HEK293T (cell line): Measurements from ENCODE around the gene WDR82.

Experiments
- CTCF ChIA-PET: fragments of 350-600 bp; formaldehyde crosslinking; extraction: SDS; loops from one replicate; lab custom pipeline; 2021; ENCODE audit warnings: antibody characterized with exemption, inconsistent platforms; lab: Yijun Ruan, JAX
- POLR2A ChIA-PET: fragments of 350-600 bp; formaldehyde crosslinking; extraction: SDS; loops from one replicate; lab custom pipeline; 2020; ENCODE audit warnings: antibody characterized with exemption, inconsistent platforms; lab: Yijun Ruan, JAX
- DNase-seq: peaks from one replicate; pipeline ENCODE4 v3.0.0; 2012; ENCODE audit warnings: mixed read lengths; ENCODE audit errors: extremely low spot score
- ARNT ChIP-seq: fragments of 450-650 bp; IDR thresholded peaks from 2 replicates; pipeline ENCODE4 v1.6.1; 2017; ENCODE audit warnings: mild to moderate bottlenecking
- BHLHE40 ChIP-seq: fragments of 450-650 bp; IDR thresholded peaks from 2 replicates; pipeline ENCODE4 v1.6.1; 2016; ENCODE audit warnings: mild to moderate bottlenecking, moderate library complexity, borderline replicate concordance
- CTBP1 ChIP-seq: fragments of 450-650 bp; IDR thresholded peaks from 2 replicates; pipeline ENCODE4 v1.6.1; 2016; ENCODE audit warnings: borderline replicate concordance
- ELF4 ChIP-seq: fragments of 450-650 bp; IDR thresholded peaks from 2 replicates; pipeline ENCODE4 v1.6.1; 2017; ENCODE audit warnings: antibody characterized with exemption
- FOXA1 ChIP-seq: fragments of 450-650 bp; IDR thresholded peaks from 2 replicates; pipeline ENCODE4 v1.6.1; 2016; ENCODE audit warnings: mild to moderate bottlenecking
- FOXK2 ChIP-seq: fragments of 450-650 bp; IDR thresholded peaks from 2 replicates; pipeline ENCODE4 v1.6.1; 2016; ENCODE audit warnings: mild to moderate bottlenecking
- FOXM1 ChIP-seq: fragments of 450-650 bp; IDR thresholded peaks from 2 replicates; pipeline ENCODE4 v1.6.1; 2017; ENCODE audit warnings: mild to moderate bottlenecking, borderline replicate concordance
- HDGF ChIP-seq: fragments of 450-650 bp; IDR thresholded peaks from 2 replicates; pipeline ENCODE4 v1.6.1; 2017; ENCODE audit warnings: antibody characterized with exemption, borderline replicate concordance
- L3MBTL2 ChIP-seq: fragments of 450-650 bp; conservative IDR thresholded peaks from 2 replicates; pipeline ENCODE4 v1.6.1; 2016; ENCODE audit warnings: mild to moderate bottlenecking
- LEF1 ChIP-seq: fragments of 450-650 bp; IDR thresholded peaks from 2 replicates; pipeline ENCODE4 v1.6.1; 2017; ENCODE audit warnings: mild to moderate bottlenecking, borderline replicate concordance
- NFRKB ChIP-seq: fragments of 450-650 bp; IDR thresholded peaks from 2 replicates; pipeline ENCODE4 v1.6.1; 2016; ENCODE audit warnings: mild to moderate bottlenecking, moderate library complexity
- SP1 ChIP-seq: fragments of 450-650 bp; IDR thresholded peaks from 2 replicates; pipeline ENCODE4 v1.6.1; 2017
- SUZ12 ChIP-seq: fragments of 450-650 bp; IDR thresholded peaks from 2 replicates; pipeline ENCODE4 v1.6.1; 2016; ENCODE audit warnings: mild to moderate bottlenecking
- TARDBP ChIP-seq: fragments of 450-650 bp; IDR thresholded peaks from 2 replicates; pipeline ENCODE4 v1.6.1; 2016
- ZNF384 ChIP-seq: fragments of 450-650 bp; IDR thresholded peaks from 2 replicates; pipeline ENCODE4 v1.6.1; 2016
- TF ChIP-seq, protein P1 (sequence below): fragments of 450-650 bp; IDR thresholded peaks from 2 replicates; pipeline ENCODE4 v1.6.1; 2016

Gene WDR82

GRCh38 chr3:52218937-52219650, 59.4 kb downstream of the WDR82 start:
- TF ChIP-seq TARDBP (no peak), ELF4 (no peak), ZNF384 (no peak), SP1 (no peak), L3MBTL2 (no peak), FOXK2 (no peak), SUZ12 (no peak), CTBP1 (no peak), BHLHE40 (no peak), LEF1 (no peak), FOXA1 (no peak), HDGF (no peak), FOXM1 (no peak), NFRKB (no peak), ARNT (no peak)
- TF ChIP-seq, protein P1, sequence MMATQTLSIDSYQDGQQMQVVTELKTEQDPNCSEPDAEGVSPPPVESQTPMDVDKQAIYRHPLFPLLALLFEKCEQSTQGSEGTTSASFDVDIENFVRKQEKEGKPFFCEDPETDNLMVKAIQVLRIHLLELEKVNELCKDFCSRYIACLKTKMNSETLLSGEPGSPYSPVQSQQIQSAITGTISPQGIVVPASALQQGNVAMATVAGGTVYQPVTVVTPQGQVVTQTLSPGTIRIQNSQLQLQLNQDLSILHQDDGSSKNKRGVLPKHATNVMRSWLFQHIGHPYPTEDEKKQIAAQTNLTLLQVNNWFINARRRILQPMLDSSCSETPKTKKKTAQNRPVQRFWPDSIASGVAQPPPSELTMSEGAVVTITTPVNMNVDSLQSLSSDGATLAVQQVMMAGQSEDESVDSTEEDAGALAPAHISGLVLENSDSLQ: no peak
- no peak for DNase-seq
- CTCF ChIA-PET: interaction anchor here (0.8 to 2.1 kb wide), 7 partner anchors 12 to 229 kb away, joined by 4 to 16 read pairs (median 6); no protein-coding TSS in a partner anchor
- POLR2A ChIA-PET: no interaction called here

GRCh38 chr3:52218454-52218853, 60.0 kb downstream of the WDR82 start:
- ChIA-PET CTCF (no interaction called here), POLR2A (no interaction called here)
- TF ChIP-seq LEF1: no peak
- no peak for TF ChIP-seq SUZ12
- no peak for TF ChIP-seq HDGF
- TF ChIP-seq FOXA1: no peak
- TF ChIP-seq CTBP1: no peak
- no peak for TF ChIP-seq BHLHE40
- TF ChIP-seq, protein P1: no peak
- TF ChIP-seq NFRKB: no peak
- TF ChIP-seq FOXM1: no peak
- no peak for TF ChIP-seq SP1
- TF ChIP-seq TARDBP: no peak
- no peak for TF ChIP-seq ELF4
- no peak for TF ChIP-seq FOXK2
- TF ChIP-seq ARNT: no peak
- no peak for DNase-seq

DNA sequence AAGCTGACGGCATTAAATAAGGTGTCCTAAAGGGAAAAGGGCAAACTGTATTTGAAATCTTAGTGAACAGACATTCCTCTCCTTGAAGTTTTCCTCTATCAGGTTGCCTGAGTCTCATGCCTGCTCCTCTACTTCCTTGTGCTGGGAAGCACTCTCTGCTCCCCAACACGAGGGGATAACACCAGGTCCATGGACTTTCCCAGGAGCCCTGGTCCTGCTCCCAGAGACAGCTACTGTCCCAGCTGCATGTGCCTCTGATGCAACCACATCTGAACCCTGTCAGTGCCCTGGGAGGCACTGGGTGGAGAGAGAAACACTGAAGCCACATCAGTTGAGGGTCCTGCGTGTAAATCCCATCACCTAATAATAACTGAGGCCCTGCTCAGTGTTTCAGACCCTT, 60.4 kb downstream of the WDR82 start:
- POLR2A ChIA-PET: no interaction called here

DNA sequence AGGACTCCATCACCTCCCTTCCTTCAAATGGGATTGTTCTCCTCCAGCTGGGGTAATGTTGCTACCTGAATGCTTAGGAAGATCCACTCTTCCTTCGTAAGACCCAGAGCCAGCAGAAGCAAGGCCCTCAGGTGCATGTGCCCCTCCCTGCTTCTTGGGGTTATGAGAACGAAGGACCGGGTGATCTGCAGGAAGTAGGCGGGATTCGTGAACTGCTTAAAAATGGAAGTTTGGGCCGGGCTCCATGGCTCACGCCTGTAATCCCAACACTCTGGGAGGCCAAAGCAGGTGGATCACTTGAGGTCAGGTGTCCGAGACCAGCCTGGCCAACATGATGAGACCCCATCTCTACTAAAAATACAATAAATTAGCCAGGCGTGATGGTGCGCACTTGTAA, 61.0 kb downstream of the WDR82 start:
- no peak for DNase-seq
- TF ChIP-seq LEF1: no peak
- ChIA-PET POLR2A (no interaction called here), CTCF (no interaction called here)

More for the DNA sequence above, 60.4 kb downstream of the WDR82 start:
- no peak for TF ChIP-seq TARDBP
- TF ChIP-seq FOXM1: no peak
- TF ChIP-seq SP1: no peak
- TF ChIP-seq FOXK2: no peak
- no peak for TF ChIP-seq BHLHE40
- no peak for TF ChIP-seq SUZ12
- no peak for TF ChIP-seq HDGF
- no peak for TF ChIP-seq L3MBTL2
- TF ChIP-seq FOXA1: no peak
- TF ChIP-seq LEF1: no peak
- no peak for TF ChIP-seq ARNT
- TF ChIP-seq, protein P1: no peak
- TF ChIP-seq NFRKB: no peak
- no peak for TF ChIP-seq CTBP1
- TF ChIP-seq ZNF384: no peak
- no peak for TF ChIP-seq ELF4
- DNase-seq: no peak
- CTCF ChIA-PET: no interaction called here

- TF ChIP-seq FOXK2 (no peak), SP1 (no peak), L3MBTL2 (no peak), FOXM1 (no peak), BHLHE40 (no peak), LEF1 (no peak), TARDBP (no peak), ELF4 (no peak), HDGF (no peak), SUZ12 (no peak), NFRKB (no peak), ZNF384 (no peak)
- no peak for DNase-seq
- ChIA-PET POLR2A (no interaction called here), CTCF (interaction anchor here (1.4 kb wide), 1 partner anchor 122 kb away, joined by 5 read pairs; no protein-coding TSS in a partner anchor)
Observed at GRCh38 chr3:52216585-52217408, 61.7 kb downstream of the WDR82 start.
